SK-N-SH (cell line): ENCODE measurements around the gene USH1C. TPM values are rescaled to one million over a fixed set of nuclear protein-coding genes. Genes with fewer than 3 reads are reported as not detected.

Experiments
- CTCF ChIA-PET: fragments of 300-600, 350-600 bp; formaldehyde crosslinking; extraction: SDS; loops from one replicate; lab custom pipeline; 2021; lab: Yijun Ruan, JAX
- POLR2A ChIA-PET: fragments of 350-600 bp; sonication (Branson Sonifier 250); formaldehyde crosslinking; extraction: SDS; loops from one replicate; lab custom pipeline; 2020; ENCODE audit warnings: antibody characterized with exemption, inconsistent platforms; lab: Yijun Ruan, JAX
- DNase-seq: peaks from one replicate; pipeline ENCODE4 v3.0.0; 2012
- H2AFZ ChIP-seq: fragments of 200-600 bp; sonication (generic); 2 replicates; pipeline ENCODE4 v1.8.1; 2016; ENCODE audit warnings: antibody characterized with exemption, mild to moderate bottlenecking, low read depth
- H3F3A ChIP-seq: fragments of 200-600 bp; sonication (generic); replicated peaks from 2 replicates; pipeline ENCODE3; 2016; ENCODE audit warnings: antibody characterized with exemption, mild to moderate bottlenecking; ENCODE audit not compliant: insufficient read depth
- H3K27ac ChIP-seq, 2 experiments: fragments of 200-500 bp in 1 of 2; fragments of 200-600 bp in 1 of 2; sonication (Bioruptor generic) in 1 of 2; sonication (generic), shearing (Covaris generic) in 1 of 2; 2 replicates each; pipeline versions ENCODE4 v1.5.1 to v1.6.1; 2014 to 2016; ENCODE audit warnings: low read depth in 2 of 2, inconsistent platforms in 1 of 2, low read length in 1 of 2, mild to moderate bottlenecking in 1 of 2, mixed read lengths in 1 of 2
- H3K27me3 ChIP-seq: fragments of 200-600 bp; sonication (generic), shearing (Covaris generic); 2 replicates; pipeline ENCODE4 v1.6.1; 2016; ENCODE audit warnings: mixed run types; ENCODE audit not compliant: insufficient read depth
- H3K36me3 ChIP-seq, 2 experiments: fragments of 200-500 bp in 1 of 2; fragments of 200-600 bp in 1 of 2; sonication (Bioruptor generic) in 1 of 2; sonication (generic) in 1 of 2; replicated peaks in 1 of 2; 2 replicates each; pipeline versions ENCODE3 to v1.5.1; 2014 to 2016; ENCODE audit warnings: low read length in 1 of 2, mild to moderate bottlenecking in 1 of 2; ENCODE audit not compliant: insufficient read depth in 2 of 2, control insufficient read depth in 1 of 2
- H3K4me1 ChIP-seq, 2 experiments: fragments of 200-500 bp in 1 of 2; fragments of 200-600 bp in 1 of 2; sonication (Bioruptor generic) in 1 of 2; sonication (generic), shearing (Covaris generic) in 1 of 2; 2 replicates each; pipeline versions ENCODE4 v1.5.1 to v1.6.1; 2014 to 2016; ENCODE audit warnings: low read depth in 1 of 2, low read length in 1 of 2, mixed run types in 1 of 2; ENCODE audit not compliant: insufficient read depth in 2 of 2, control insufficient read depth in 1 of 2
- H3K4me2 ChIP-seq: fragments of 200-600 bp; sonication (generic), shearing (Covaris generic); 2 replicates; pipeline ENCODE4 v1.6.1; 2017; ENCODE audit warnings: mixed run types
- H3K4me3 ChIP-seq, 2 experiments: fragments of 200-500 bp in 1 of 2; fragments of 200-600 bp in 1 of 2; sonication (Bioruptor generic) in 1 of 2; sonication (generic), shearing (Covaris generic) in 1 of 2; 2 replicates each; pipeline versions ENCODE4 v1.5.1 to v1.8.1; 2014 to 2016; ENCODE audit warnings: low read depth in 2 of 2, inconsistent platforms in 1 of 2, low read length in 1 of 2, mild to moderate bottlenecking in 1 of 2, mixed read lengths in 1 of 2, moderate library complexity in 1 of 2
- H3K79me2 ChIP-seq: fragments of 200-600 bp; sonication (generic); 2 replicates; pipeline ENCODE4 v1.8.1; 2017; ENCODE audit warnings: mild to moderate bottlenecking; ENCODE audit not compliant: insufficient read depth
- H3K9ac ChIP-seq: fragments of 200-600 bp; sonication (generic); 2 replicates; pipeline ENCODE4 v1.6.1; 2017; ENCODE audit warnings: mixed run types
- H3K9me2 ChIP-seq: fragments of 200-600 bp; sonication (generic); 2 replicates; pipeline ENCODE4 v1.6.1; 2017; ENCODE audit warnings: mixed run types
- H3K9me3 ChIP-seq: fragments of 200-600 bp; sonication (generic); 2 replicates; pipeline ENCODE4 v1.6.1; 2017; ENCODE audit warnings: mixed run types, mild to moderate bottlenecking, moderate library complexity
- H4K20me1 ChIP-seq: fragments of 200-600 bp; sonication (generic); 2 replicates; pipeline ENCODE4 v1.6.1; 2017; ENCODE audit warnings: mild to moderate bottlenecking, mixed run types; ENCODE audit not compliant: insufficient read depth
- CTCF ChIP-seq: fragments of 200-600 bp; sonication (generic); IDR thresholded peaks from 2 replicates; pipeline ENCODE4 v1.6.1; 2017; ENCODE audit warnings: antibody characterized with exemption, mild to moderate bottlenecking, moderate library complexity
- ELF1 ChIP-seq: IDR thresholded peaks from 2 replicates; pipeline ENCODE4 v1.4.0; 2012
- EZH2phosphoT487 ChIP-seq: fragments of 200-600 bp; sonication (generic); IDR thresholded peaks from 2 replicates; pipeline ENCODE4 v1.6.1; 2017; ENCODE audit warnings: low read depth, mixed run types, mild to moderate bottlenecking, antibody characterized with exemption, moderate library complexity, borderline replicate concordance
- FOSL2 ChIP-seq: IDR thresholded peaks from 2 replicates; pipeline ENCODE4 v1.4.0; 2012; ENCODE audit warnings: low read depth, mild to moderate bottlenecking, moderate library complexity, borderline replicate concordance
- FOXJ3 ChIP-seq: sonication (generic); formaldehyde crosslinking; IDR thresholded peaks from 2 replicates; pipeline ENCODE4 v1.5.1; 2020; ENCODE audit warnings: mild to moderate bottlenecking, missing genetic modification reagents
- GABPA ChIP-seq: IDR thresholded peaks from 2 replicates; pipeline ENCODE4 v1.4.0; 2012; ENCODE audit warnings: low read depth, mild to moderate bottlenecking
- IRF3 ChIP-seq: fragments of 150-350 bp; IDR thresholded peaks from 2 replicates; pipeline ENCODE4 v1.6.1; 2016; ENCODE audit warnings: mild to moderate bottlenecking, low read depth, low read length
- MEF2A ChIP-seq: IDR thresholded peaks from 2 replicates; pipeline ENCODE4 v1.4.0; 2012; ENCODE audit warnings: low read depth, borderline replicate concordance
- NRF1 ChIP-seq: IDR thresholded peaks from 2 replicates; pipeline ENCODE4 v1.6.1; 2012; ENCODE audit warnings: low read depth, mild to moderate bottlenecking, low read length
- PBX3 ChIP-seq: IDR thresholded peaks from 2 replicates; pipeline ENCODE4; 2012
- RAD21 ChIP-seq: IDR thresholded peaks from 2 replicates; pipeline ENCODE4 v1.6.1; 2012; ENCODE audit warnings: mild to moderate bottlenecking, low read length
- RFX5 ChIP-seq: IDR thresholded peaks from 2 replicates; pipeline ENCODE4 v1.6.1; 2012; ENCODE audit warnings: mild to moderate bottlenecking, improper control_type of control experiment, low read length
- RXRA ChIP-seq: IDR thresholded peaks from 2 replicates; pipeline ENCODE4 v1.4.0; 2012; ENCODE audit warnings: low read depth, mild to moderate bottlenecking, borderline replicate concordance
- TCF12 ChIP-seq: IDR thresholded peaks from 2 replicates; pipeline ENCODE4 v1.4.0; 2012
- USF2 ChIP-seq: fragments of 150-350 bp; IDR thresholded peaks from 2 replicates; pipeline ENCODE4 v1.6.1; 2017; ENCODE audit warnings: antibody characterized with exemption, low read length, low read depth, borderline replicate concordance
- ZBTB33 ChIP-seq: IDR thresholded peaks from 2 replicates; pipeline ENCODE4 v1.4.0; 2012; ENCODE audit warnings: low read depth, borderline replicate concordance
- WGBS: methylation state at CpG from one replicate; pipeline ENCODE4 v1.1.6; 2017; ENCODE audit warnings: low lambda C conversion rate; 5-methylcytosine and 5-hydroxymethylcytosine counted together
- polyA plus RNA-seq, 3 experiments: library from polyadenylated mRNA; depleted of rRNA; stranded (reverse); fragments of >200 nt; gene quantifications; 2 replicates each; pipeline ENCODE4 v1.2.3, GENCODE V29; 2012

The USH1C gene
- polyA plus RNA-seq, 1 of the 3 experiments (the other 2 are of a cell fraction) = not detected

- ChIA-PET CTCF (interaction anchor here (2.1 kb wide), 1 partner anchor 179 kb away, joined by 6 read pairs; no protein-coding TSS in a partner anchor), POLR2A (no interaction called here)
- Histone ChIP-seq H3K27me3 (no peaks in the 10 kb centered on the region), H3K9me2 (no peaks in the 10 kb centered on the region), H3K9me3 (no peaks in the 10 kb centered on the region), H3K9ac (no peak overlapping the region), H2AFZ (no peak overlapping the region), H3K27ac (no peak overlapping the region), H4K20me1 (no peaks in the 10 kb centered on the region), H3K4me3 (no peak overlapping the region), H3F3A (no peaks in the 10 kb centered on the region), H3K4me2 (no peak overlapping the region)
- WGBS = 57% methylated on average over 3 of the region's 4 CpGs
- no peak for DNase-seq
- TF ChIP-seq IRF3 (no peak), RAD21 (no peak), EZH2phosphoT487 (no peak), GABPA (no peak), PBX3 (no peak), RXRA (no peak), USF2 (no peak)
- TF ChIP-seq, all 33 proteins: peak for 0
- Histone ChIP-seq H3K4me1 (no peaks in the 10 kb centered on the region; a peak in 1 of 4 replicates), H3K79me2 (no peaks in the 10 kb centered on the region), H3K36me3 (no peaks in the 10 kb centered on the region)
These were observed 7.8 kb upstream of the USH1C start for GRCh38 chr11:17552041-17552355.

GRCh38 chr11:17551347-17552040 is 7.3 kb upstream of the USH1C start:
- Histone ChIP-seq H3K4me1 (no peaks in the 10 kb centered on the region; a peak in 1 of 4 replicates), H2AFZ (no peak overlapping the region), H3K27me3 (no peaks in the 10 kb centered on the region), H3K27ac (no peak overlapping the region), H3K9me2 (no peaks in the 10 kb centered on the region), H4K20me1 (no peaks in the 10 kb centered on the region), H3K4me2 (no peak overlapping the region), H3K36me3 (no peaks in the 10 kb centered on the region), H3K9ac (no peak overlapping the region), H3F3A (no peaks in the 10 kb centered on the region), H3K4me3 (no peak overlapping the region), H3K79me2 (no peaks in the 10 kb centered on the region), H3K9me3 (no peaks in the 10 kb centered on the region)
- CTCF ChIA-PET = interaction anchor here (1.0 to 2.1 kb wide), 3 partner anchors 13 to 179 kb away, joined by 3 to 6 read pairs (median 3); no protein-coding TSS in a partner anchor
- POLR2A ChIA-PET = no interaction called here
- no peak for DNase-seq
- 18% methylated on average over 6 of the region's 7 CpGs for WGBS
- TF ChIP-seq FOSL2 (no peak), MEF2A (no peak), ZBTB33 (no peak), IRF3 (no peak), NRF1 (no peak), ELF1 (no peak), CTCF (no peak), FOXJ3 (CRISPR knock-in tag) (no peak), TCF12 (no peak), RFX5 (no peak), RXRA (no peak), USF2 (no peak)
